T-helper 1 cell treated with Interleukin-12 subunit alpha and Interleukin-12 subunit beta and Interleukin-4 antibody, amounts not matched to agents 30 ng/mL and 1 ng/mL, for 36 hours (primary cell): ENCODE data around the gene ODAPH. TPM values are rescaled to one million over a fixed set of nuclear protein-coding genes. Genes with fewer than 3 reads are reported as not detected.
"Not testable (repeated sequence)": the region's sequence is repeated elsewhere in the genome, so short reads cannot be mapped to it uniquely, and the experiment has no call there.

Experiments used
- intact Hi-C: fragments of 100-400 bp; cut with micrococcal nuclease; formaldehyde crosslinking; loops from one replicate; pipeline ENCODE4 v1.15.1; 2024
- total RNA-seq: library from RNA; stranded (reverse); gene quantifications from 2 replicates; pipeline ENCODE4 v1.2.3, GENCODE V29; 2022

The ODAPH gene, protein sequence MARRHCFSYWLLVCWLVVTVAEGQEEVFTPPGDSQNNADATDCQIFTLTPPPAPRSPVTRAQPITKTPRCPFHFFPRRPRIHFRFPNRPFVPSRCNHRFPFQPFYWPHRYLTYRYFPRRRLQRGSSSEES
- 5.9 and 6.0 TPM in 2 replicates for total RNA-seq

DNA sequence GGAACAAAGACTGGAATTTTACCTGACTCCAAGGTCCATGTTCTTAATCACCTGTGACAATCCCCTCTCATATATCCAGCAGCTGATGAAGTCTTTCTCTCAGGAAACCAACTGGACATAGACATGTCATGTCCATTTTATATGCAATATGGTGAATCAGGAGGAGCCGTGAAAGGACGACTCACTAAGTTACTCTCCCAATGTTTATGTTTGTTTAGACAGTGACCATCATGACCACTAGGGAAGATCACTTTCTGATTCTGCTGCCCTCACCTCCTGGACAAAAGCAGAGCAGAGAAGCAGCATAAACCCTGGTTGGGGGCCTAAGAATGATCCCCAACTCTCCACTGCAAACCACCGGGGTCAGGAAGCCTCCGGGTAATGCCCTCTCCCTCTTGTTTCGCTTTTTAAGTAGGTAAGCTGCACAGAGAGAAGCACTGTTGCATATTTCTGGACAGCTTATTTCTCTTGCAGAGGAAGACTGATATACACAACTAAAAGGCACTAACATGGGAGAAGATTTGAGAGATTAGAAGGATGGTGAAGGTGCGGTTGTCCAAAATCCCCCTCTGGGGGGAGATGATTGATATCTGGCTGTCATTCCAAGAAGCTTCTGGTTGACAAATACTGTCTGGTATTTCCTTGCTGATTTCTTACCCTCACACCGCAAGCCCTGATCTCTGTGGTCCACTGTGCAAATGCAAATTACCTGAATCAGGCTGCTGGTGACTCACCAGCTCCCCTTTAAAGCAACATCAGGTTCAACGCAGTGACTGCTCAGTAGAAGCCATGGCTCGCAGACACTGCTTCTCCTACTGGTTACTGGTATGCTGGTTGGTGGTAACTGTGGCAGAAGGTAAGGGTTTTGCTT is at the start of gene ODAPH:
TSS of gene ODAPH (plus strand) at position 773 of the 871 bp plus-strand sequence. CDS start at position 790, 17 bp downstream.
- intact Hi-C loops, result loop anchor here (1.0 to 2.0 kb wide), 2 partner anchors 41 to 43 kb away; partner anchors contain the start of genes RCHY1 and THAP6

DNA sequence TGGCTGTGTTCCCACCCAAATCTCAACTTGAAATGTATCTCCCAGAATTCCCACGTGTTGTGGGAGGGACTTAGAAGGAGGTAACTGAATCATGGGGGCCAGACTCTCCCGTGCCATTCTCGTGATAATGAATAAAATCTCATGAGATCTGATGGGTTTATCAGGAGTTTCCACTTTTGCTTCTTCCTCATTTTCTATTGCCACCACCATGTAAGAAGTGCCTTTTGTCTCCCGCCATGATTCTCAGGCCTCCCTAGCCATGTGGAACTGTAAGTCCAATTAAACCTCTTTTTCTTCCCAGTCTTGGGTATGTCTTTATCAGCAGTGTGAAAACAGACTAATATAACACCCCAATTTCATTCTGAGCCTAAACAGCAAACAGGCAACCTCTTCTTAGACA is 46.3 kb upstream of the ODAPH start:
- intact Hi-C loops, result not testable (repeated sequence)

DNA sequence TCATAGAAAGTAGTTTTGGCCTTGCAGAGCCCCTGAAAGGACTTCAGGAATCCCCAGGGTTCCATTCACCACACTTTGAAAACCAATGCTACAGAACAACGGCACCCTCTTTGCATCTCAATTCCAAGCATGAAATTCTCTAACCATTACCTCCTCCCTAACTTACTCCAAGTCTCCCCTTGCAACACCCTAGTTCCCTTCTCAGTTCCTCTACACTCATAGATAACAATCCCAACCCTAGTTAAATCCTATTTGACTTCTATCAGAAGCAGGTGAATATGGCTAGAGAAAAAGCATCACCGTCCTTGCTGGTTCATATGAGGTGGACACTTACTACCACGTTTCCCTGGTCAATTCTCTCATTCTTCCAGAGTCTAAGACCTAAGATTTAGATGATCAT is 44.0 kb upstream of the ODAPH start:
- intact Hi-C loops, result loop anchor here (5.0 to 10.0 kb wide), 2 partner anchors 543 to 790 kb away; no protein-coding TSS in a partner anchor

DNA sequence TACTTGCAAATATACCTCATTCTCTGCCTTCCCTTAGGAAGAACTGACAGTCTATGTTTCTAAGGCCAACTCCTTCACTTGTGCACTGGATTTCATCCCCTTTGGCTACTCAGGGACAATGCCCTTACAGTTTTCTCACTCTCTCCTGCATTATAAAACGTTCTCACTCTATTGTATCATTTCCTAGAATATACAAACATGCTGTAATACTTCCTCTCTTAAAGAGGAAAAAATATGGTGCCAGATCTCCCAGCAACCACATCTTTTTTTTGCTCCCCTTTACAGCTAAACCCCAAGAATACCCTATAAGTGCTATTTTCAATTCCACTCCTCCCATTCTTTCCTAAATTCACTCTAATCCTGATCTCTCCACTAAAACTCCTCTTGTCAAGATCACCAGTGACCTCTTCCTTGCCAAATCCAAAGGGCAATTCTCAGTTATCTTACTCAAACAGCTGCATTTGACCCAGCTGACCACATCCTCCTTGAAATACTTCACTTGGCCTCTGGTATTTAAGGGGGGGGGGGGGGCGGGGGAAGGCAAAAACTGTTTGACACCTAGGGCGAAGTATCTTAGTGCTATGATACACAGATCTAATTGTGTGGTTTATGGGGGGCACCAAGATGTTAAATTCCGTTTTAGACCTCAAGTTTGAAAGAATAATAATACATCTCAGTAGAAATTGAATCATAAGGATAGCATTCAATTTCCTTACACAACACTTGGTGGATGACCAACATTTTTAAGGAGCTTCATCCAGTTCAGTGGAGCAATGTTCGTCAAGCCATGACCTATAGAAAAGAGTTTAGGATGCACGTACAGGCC is 43.3 kb upstream of the ODAPH start:
- intact Hi-C loops, result loop anchor here (5.0 to 10.0 kb wide), 2 partner anchors 542 to 790 kb away; no protein-coding TSS in a partner anchor

DNA sequence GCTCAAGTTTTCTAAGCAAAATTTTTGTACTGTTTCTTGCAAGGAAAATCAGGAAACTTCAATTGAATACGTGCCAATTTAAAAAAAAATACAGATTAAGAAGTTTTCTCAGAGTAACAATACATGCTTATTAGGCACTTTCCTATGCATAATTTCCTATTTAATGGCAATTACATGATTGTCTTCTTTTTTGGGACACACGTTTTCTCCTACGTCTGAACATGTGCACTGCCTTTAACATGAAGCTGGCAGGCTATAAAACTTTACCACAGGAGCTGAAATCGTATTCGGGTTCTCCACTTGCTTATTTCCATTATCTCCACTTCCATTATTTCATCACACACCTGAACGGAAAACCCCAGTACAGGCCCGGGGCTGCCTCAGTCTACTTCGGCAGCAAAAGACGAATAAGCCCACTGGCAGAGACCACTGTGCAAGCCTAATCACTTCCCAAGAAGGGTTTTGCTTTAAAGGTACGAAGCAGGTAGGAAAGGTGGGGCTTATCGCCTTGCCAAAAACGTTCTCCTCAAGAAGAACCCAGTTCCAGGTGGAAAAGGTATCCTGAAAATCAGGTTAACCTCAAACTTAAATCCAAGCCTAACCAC is 42.2 kb upstream of the ODAPH start:
- intact Hi-C loops, result loop anchor here (1.0 to 10.0 kb wide), 15 partner anchors 43 to 1645 kb away; partner anchors contain the start of genes AREG, CCNI, CDKL2 and G3BP2

DNA sequence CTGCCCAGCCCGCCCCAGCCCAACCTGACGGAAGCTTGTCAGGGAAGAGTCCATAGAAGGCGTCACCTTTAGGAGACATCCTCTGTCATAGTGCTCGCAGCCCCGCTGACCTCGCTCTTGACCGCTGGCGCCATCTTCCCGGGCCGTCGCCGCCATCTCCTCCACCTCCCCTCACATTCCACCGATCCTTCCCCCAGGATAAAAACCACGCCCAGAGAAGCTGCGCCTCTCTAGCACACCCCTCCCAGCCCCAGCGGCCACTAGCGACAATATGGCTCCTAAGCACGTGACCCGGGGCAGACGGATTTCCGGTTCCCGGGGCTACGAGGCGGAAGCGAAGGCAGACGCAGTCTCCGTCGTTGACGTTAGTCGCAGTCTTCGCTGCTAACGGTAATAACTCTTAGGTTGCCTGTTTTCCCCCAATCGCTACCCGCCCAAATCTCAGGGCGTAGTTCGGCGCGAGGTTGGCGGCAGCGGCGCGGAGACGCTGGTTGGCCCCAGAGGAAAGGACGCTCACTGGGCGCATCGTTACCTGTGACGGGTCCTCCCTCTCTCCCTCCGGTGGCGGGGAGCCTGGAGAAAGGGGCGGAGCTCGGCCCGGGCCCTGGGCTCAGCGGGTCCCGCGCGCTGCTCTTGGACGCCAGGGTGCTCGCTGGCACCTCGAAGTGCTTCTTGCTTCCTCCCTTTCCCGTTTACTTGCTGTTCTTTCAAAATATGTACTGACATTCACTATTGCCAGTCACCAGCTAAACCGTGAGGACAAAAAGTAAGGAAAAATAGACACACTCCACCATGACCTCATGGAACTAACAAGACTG is 41.5 kb upstream of the ODAPH start, which contains the start of the genes RCHY1 and THAP6:
TSS of gene RCHY1 (minus strand) at position 273 of the 818 bp plus-strand sequence. CDS start at position 156, 117 bp downstream.
TSS of gene THAP6 (plus strand) at position 343 of the 818 bp plus-strand sequence. CDS start 980 bp downstream, outside the sequence.
- intact Hi-C loops, result loop anchor here (1.0 to 10.0 kb wide), 15 partner anchors 42 to 1644 kb away; partner anchors contain the start of genes AREG, CCNI, CDKL2 and G3BP2

DNA sequence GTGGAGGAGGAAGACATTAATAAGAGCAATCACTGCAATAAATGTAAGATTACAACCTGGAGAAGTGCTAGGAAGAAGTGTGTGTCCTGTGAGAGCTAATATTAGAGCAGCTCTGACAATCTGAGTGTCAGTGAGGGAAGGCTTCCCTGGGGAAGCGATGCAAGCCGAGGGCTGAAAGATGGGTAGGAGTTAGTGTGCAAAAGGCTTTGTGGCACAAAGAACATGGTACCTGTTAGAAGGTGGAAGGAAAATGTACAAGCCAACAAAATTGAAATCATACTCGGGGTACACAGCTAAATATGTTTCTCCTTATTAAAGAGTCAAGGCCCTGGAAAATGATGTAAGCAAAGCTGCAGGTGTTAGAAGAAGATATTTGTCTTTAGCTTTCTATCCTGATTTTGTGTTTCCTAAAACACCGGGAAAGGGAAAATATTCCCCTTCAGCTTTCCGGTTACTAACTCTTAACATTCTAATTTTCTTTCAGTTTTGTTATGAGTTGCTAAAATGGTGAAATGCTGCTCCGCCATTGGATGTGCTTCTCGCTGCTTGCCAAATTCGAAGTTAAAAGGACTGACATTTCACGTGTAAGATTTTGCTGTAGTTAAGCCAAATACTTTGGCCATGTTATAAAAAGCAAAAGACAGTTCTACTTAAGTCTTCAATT is 40.8 kb upstream of the ODAPH start:
- intact Hi-C loops, result loop anchor here (1.0 to 10.0 kb wide), 15 partner anchors 42 to 1644 kb away; partner anchors contain the start of genes AREG, CCNI, CDKL2 and G3BP2

DNA sequence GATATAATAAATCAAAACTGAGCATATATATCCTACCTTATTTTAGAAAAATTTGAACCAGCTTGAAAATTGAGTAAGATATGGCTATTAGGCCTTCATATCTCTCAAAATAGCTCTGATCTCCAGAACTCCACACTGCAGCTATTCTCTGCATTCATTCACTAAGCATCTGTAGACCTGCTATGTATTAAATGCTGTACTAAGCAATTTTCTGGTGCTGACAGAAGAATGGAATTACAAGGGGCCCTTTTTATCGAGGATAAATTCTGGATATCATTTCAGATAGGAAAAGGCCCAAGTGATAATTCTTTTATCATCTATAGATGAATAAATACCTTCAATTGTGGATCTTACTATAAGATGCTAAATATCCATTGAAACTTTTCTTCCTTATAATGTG is 39.7 kb upstream of the ODAPH start:
- intact Hi-C loops, result loop anchor here (10.0 kb wide), 1 partner anchor 539 kb away; no protein-coding TSS in a partner anchor

DNA sequence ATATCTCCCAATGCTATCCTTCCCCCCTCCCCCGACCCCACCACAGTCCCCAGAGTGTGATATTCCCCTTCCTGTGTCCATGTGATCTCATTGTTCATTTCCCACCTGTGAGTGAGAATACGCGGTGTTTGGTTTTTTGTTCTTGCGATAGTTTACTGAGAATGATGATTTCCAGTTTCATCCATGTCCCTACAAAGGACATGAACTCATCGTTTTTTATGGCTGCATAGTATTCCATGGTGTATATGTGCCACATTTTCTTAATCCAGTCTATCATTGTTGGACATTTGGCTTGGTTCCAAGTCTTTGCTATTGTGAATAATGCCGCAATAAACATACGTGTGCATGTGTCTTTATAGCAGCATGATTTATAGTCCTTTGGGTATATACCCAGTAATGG is 36.4 kb upstream of the ODAPH start:
- intact Hi-C loops, result loop anchor here (10.0 kb wide), 1 partner anchor 535 kb away; no protein-coding TSS in a partner anchor

DNA sequence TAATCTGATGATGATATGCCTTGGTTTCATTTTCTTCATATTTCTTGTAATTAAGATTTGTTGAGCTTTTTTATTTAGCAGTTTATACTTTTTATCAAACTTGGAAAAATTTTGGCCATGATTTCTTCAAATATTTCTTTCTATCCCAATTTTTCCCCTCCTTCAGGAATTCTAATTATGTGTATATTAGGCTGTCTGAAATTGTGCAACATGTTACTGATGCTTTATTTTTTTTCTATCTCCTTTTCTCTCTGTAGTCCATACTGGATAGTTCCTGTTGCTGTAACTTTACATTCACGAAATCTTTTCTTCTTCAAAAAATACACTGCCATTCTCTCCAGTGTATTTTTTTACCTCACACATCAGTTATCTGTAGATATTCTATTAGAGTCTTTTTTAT is 30.8 kb upstream of the ODAPH start:
- intact Hi-C loops, result no loop called here

DNA sequence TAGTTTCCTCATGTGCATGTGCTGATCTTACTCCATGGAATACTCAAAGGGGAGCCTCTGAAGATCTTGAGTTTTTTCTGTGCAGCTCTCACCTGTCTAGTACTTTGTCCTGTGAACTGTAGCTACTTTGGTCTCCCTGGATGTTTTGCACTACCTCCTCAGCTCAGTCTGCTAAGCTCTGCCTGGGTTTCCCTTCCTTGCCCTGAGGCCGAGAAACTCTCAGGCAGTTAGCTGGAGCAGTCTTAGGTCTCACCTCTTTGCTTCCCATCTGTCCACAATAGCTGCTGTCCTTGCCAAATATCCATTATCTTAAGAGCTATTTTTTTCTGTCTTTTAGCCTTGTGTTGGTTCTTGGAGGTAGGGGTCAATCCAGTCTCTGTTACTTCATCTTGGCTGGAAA is 30.0 kb upstream of the ODAPH start:
- intact Hi-C loops, result no loop called here

DNA sequence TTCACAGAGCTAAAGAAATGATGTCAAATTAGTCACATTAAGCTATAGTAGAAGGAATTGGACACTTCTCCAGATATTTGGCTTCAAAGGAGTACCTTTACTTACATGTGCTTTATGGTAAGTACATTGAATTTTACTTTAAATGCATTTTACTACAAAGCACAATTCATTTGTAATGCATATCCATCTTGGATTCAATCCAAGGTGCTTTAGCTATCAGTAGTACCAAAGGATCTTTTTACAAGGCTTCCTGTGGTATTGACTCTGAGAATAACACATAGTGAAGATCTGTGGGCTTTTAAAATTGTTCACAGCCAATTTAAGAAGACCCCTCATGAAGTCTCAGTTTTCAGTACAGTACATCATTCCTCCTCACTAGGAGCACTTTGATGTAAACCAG is 28.4 kb upstream of the ODAPH start:
- intact Hi-C loops, result no loop called here

DNA sequence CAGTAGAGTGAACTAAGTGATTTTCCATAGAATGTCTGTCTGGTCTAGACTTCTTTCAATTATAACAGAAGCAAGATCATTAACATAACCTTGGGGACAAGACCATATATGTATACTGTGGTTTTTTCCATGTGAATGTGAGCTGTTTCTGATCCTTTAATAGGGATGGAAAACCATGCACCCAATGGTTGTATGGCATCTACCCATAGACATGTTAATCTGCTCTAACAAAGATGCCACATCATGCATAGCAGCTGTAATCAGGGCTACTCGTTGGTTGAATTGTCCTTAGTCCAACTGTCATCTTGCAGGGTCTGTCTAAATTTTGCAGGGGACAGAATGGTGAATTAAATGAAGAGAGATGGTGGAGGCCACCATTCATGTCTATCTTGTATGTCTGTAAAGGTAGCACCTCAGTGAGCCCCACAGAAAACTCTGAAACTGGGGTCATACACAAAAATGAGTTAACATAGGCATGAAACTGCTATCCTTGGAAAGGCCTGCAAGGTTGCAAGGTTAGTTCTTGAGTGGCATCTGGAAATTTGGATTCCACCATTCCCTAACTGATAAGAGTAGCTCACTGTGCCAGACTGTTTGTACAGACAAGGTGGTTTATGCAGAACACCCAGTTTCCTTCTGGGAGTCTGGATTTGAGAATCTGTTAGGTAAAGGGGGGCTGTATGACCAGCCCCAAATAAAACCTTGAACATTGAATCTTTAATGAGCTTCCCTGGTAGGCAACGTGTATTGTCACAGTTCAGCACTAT is 25.1 kb upstream of the ODAPH start:
- intact Hi-C loops, result no loop called here

DNA sequence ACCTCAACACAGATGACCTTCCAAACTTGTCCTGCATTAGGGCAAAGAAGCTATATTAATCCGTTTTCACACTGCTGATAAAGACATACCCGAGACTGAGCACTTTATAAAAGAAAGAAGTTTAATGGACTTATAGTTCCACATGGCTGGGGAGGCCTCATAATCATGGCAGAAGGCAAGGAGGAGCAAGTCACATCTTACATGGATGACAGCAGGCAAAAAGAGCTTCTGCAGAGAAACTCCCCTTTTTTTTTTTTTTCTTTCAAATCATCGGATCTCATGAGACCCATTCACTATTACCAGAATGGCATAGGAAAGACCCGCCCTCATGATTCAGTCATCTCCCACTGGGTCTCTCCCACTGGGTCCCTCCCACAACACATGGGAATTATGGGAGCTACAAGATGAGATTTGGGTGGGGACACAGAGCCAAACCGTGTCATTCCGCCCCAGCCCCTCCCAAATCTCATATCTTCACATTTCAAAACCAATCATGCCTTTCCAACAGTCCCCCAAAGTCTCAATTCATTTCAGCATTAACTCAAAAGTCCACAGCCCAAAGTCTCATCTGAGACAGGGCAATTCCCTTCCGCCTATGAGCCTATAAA is 24.2 kb upstream of the ODAPH start:
- intact Hi-C loops, result not testable (repeated sequence)

DNA sequence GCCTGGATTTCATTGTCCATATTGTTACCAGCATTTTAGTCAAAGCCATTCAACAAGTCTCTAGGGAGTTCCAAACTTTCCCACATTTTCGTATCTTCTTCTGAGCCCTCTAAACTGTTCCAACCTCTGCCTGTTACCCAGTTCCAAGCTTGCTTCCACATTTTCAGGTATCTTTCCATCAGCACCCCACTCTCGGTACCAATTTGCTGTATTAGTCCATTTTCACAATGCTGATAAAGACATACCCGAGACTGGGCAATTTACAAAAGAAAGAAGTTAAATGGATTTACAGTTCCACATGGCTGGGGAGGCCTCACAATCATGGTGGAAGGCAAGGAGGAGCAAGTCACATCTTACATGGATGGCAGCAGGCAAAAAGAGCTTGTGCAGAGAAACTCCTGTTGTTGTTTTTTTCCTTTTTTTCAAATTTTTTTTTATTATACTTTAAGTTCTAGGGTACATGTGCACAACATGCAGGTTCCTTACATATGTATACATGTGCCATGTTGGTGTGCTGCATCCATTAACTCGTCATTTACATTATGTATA is 22.5 kb upstream of the ODAPH start:
- intact Hi-C loops, result not testable (repeated sequence)

DNA sequence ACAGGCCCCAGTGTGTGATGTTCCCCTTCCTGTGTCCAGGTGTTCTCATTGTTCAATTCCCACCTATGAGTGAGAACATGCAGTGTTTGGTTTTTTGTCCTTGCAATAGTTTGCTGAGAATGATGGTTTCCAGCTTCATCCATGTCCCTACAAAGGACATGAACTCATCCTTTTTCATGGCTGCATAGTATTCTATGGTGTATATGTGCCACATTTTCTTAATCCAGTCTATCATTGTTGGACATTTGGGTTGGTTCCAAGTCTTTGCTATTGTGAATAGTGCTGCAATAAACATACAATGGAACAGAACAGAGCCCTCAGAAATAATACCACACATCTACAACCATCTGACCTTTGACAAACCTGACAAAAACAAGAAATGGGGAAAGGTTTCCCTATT is 21.9 kb upstream of the ODAPH start:
- intact Hi-C loops, result not testable (repeated sequence)

DNA sequence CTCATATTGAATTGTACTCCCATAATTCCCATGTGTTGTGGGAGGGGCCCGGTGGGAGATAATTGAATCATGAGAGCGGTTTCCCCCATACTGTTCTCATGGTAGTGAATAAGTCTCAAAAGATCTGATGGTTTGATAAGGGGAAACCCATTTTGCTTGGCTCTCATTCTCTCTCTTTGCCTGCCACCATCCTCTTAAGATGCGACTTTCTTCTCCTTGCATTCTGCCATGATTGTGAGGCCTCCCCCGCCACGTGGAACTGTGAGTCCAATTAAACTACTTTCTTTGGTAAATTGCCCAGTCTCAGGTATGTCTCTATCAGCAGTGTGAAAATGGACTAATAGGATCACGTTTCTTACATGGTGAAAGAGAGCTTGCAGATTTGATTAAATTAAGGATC is 18.6 kb upstream of the ODAPH start:
- intact Hi-C loops, result not testable (repeated sequence)

DNA sequence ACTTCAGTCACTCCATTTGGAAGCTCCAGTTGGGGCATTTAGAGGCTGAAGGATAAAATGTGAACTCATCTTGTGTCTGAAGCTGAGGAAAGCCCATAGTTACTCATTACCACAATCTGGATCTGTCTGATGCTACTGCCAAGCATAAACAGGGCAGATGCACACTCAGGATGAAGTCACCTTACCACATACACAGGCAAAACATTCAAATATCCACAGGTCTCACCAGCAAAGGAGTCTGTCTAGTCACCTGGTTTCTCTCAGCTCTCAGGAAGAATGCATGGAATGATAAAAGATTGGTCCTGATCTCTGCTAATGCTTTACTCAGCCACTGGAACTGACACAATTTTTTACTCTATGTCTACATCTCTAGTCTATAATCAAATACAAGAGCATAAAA is 13.0 kb upstream of the ODAPH start:
- intact Hi-C loops, result no loop called here
